ENCODE data around the gene MFSD6.

GRCh38 chr2:190519975-190520767, 112.0 kb downstream of the MFSD6 start:
- TF ChIP-seq POLR2AphosphoS5 (IDR thresholded peaks at IDR 0.05; ENCODE audit: borderline replicate concordance, low read depth, low read length) (no peak), EZH2 (IDR thresholded peaks at IDR 0.05) (no peak), FOXP2 (optimal IDR thresholded peaks at IDR 0.05; ENCODE audit: control extremely low read depth, extremely low read length, insufficient read depth) (no peak)
